A549 (cell line): ENCODE results near the gene OBSCN. TPM values are rescaled to one million over a fixed set of nuclear protein-coding genes. Genes with fewer than 3 reads are reported as not detected.

Experiments
- ATAC-seq, 2 experiments: fragments of 200-7000 bp in 1 of 2; fragments of >200 bp in 1 of 2; cut with Nextera tagmentation in 1 of 2; cut with Tn5 transposase in 1 of 2; 3 replicates each; pipeline versions ENCODE4 v1.8.0 to v1.9.1; 2018 to 2020; ENCODE audit warnings: mild to moderate bottlenecking in 1 of 2, moderate library complexity in 1 of 2
- CTCF ChIA-PET: fragments of 300-600 bp; sonication (Branson Sonifier 250); formaldehyde crosslinking; extraction: SDS; loops from one replicate; lab custom pipeline; 2021; ENCODE audit warnings: antibody characterized with exemption, inconsistent platforms; lab: Yijun Ruan, JAX
- POLR2A ChIA-PET: fragments of 350-600 bp; formaldehyde crosslinking; extraction: SDS; loops from one replicate; lab custom pipeline; 2021; ENCODE audit warnings: antibody characterized with exemption, inconsistent platforms; lab: Yijun Ruan, JAX
- DNase-seq, 2 experiments: peaks; one replicate each; pipeline versions ENCODE4 v3.0.0 to v3.0.0-alpha.2; 2011 to 2016; ENCODE audit warnings: low read depth in 1 of 2, low spot score in 1 of 2
- FAIRE-seq: peaks from 2 replicates; lab custom pipeline; 2011; peaks lifted over from hg19 to GRCh38; lab: Jason Lieb, UNC
- H3K27ac ChIP-seq, 2 experiments: fragments of >200 bp; sonication (Bioruptor Twin); formaldehyde crosslinking; 3 replicates each; pipeline ENCODE4 v1.5.1; 2016 to 2017
- H3K4me1 ChIP-seq: fragments of >200 bp; sonication (Bioruptor Twin); formaldehyde crosslinking; 3 replicates; pipeline ENCODE4 v1.6.1; 2016
- H3K4me2 ChIP-seq: fragments of >200 bp; sonication (Bioruptor Twin); formaldehyde crosslinking; 3 replicates; pipeline ENCODE4 v1.6.1; 2016
- H3K4me3 ChIP-seq: fragments of >200 bp; sonication (Bioruptor Twin); formaldehyde crosslinking; 3 replicates; pipeline ENCODE4 v1.5.1; 2016
- H3K9me3 ChIP-seq: fragments of >200 bp; sonication (Bioruptor Twin); formaldehyde crosslinking; 3 replicates; pipeline ENCODE4 v1.6.1; 2016
- BHLHE40 ChIP-seq: IDR thresholded peaks from 2 replicates; pipeline ENCODE4 v1.6.1; 2012; ENCODE audit warnings: low read depth, low read length, inconsistent platforms
- CEBPB ChIP-seq, 2 experiments: fragments of >200 bp in 1 of 2; sonication (Bioruptor Twin) in 1 of 2; formaldehyde crosslinking in 1 of 2; IDR thresholded peaks; 2 replicates each; pipeline ENCODE4 v1.6.1; 2012 to 2016
- EHMT2 ChIP-seq: fragments of 200-600 bp; sonication (generic); IDR thresholded peaks from 2 replicates; pipeline ENCODE4 v1.6.1; 2016; ENCODE audit warnings: antibody characterized with exemption, low read depth, mild to moderate bottlenecking, moderate library complexity
- ESRRA ChIP-seq: fragments of 150-350 bp; IDR thresholded peaks from 2 replicates; pipeline ENCODE4 v1.6.1; 2014; ENCODE audit warnings: mild to moderate bottlenecking, low read length, borderline replicate concordance
- HOXA7 ChIP-seq: fragments of 250-450 bp; sonication (Bioruptor Pico); IDR thresholded peaks from 2 replicates; pipeline ENCODE4 v1.5.0; 2020; ENCODE audit warnings: mild to moderate bottlenecking, moderate library complexity
- HOXB13 ChIP-seq: fragments of 250-450 bp; sonication (Bioruptor Pico); IDR thresholded peaks from 2 replicates; pipeline ENCODE4 v1.5.0; 2020; ENCODE audit warnings: low read depth, mild to moderate bottlenecking, moderate library complexity
- KDM5A ChIP-seq: fragments of 200-600 bp; sonication (generic); IDR thresholded peaks from 2 replicates; pipeline ENCODE4 v1.6.1; 2016; ENCODE audit warnings: antibody characterized with exemption, mild to moderate bottlenecking
- MAFK ChIP-seq: fragments of 450-650 bp; IDR thresholded peaks from 2 replicates; pipeline ENCODE4 v1.6.1; 2014; ENCODE audit not compliant: partially characterized antibody
- NR3C1 ChIP-seq: fragments of >200 bp; sonication (Bioruptor Twin); formaldehyde crosslinking; IDR thresholded peaks from 3 replicates; pipeline ENCODE4 v1.6.1; 2017
- PHF8 ChIP-seq: fragments of 200-600 bp; sonication (generic); IDR thresholded peaks from 2 replicates; pipeline ENCODE4 v1.6.1; 2016; ENCODE audit warnings: low read depth, mild to moderate bottlenecking, antibody characterized with exemption, moderate library complexity, borderline replicate concordance
- POLR2A ChIP-seq: IDR thresholded peaks from 2 replicates; pipeline ENCODE4 v1.6.1; 2012; ENCODE audit warnings: mild to moderate bottlenecking, low read length
- POLR2AphosphoS2 ChIP-seq: conservative IDR thresholded peaks from 2 replicates; pipeline ENCODE4 v1.6.1; 2012; ENCODE audit warnings: low read length, improper control_type of control experiment, inconsistent platforms
- RFX5 ChIP-seq: fragments of 450-650 bp; IDR thresholded peaks from 2 replicates; pipeline ENCODE4 v1.7.1; 2014; ENCODE audit warnings: antibody characterized with exemption, mild to moderate bottlenecking, moderate library complexity
- RNF2 ChIP-seq: fragments of 200-600 bp; sonication (generic); IDR thresholded peaks from 2 replicates; pipeline ENCODE4 v1.6.1; 2016; ENCODE audit warnings: low read depth, mild to moderate bottlenecking, antibody characterized with exemption, moderate library complexity, borderline replicate concordance
- TP53 ChIP-seq: fragments of 250-450 bp; sonication (Bioruptor Pico); IDR thresholded peaks from 2 replicates; pipeline ENCODE4 v1.5.0; 2021; ENCODE audit warnings: mild to moderate bottlenecking, moderate library complexity
- ZC3H11A ChIP-seq: fragments of 450-650 bp; IDR thresholded peaks from 2 replicates; pipeline ENCODE4 v1.6.1; 2014; ENCODE audit warnings: antibody characterized with exemption, mild to moderate bottlenecking
- WGBS: methylation state at CpG from one replicate; pipeline ENCODE4 v1.1.6; 2017; ENCODE audit errors: missing lambda C conversion rate; 5-methylcytosine and 5-hydroxymethylcytosine counted together
- polyA plus RNA-seq, 4 experiments: library from polyadenylated mRNA; depleted of rRNA in 3 of 4; stranded (reverse); fragments of >200 nt; fragmentation: RNase III in 1 of 4; extraction: RNeasy Plus Mini Kit Qiagen cat#74134 plus additional on column Dnase treatment in 1 of 4; gene quantifications; 2 replicates in 3 of 4; 3 replicates in 1 of 4; pipeline ENCODE4 v1.2.3, GENCODE V29; 2011 to 2017
- TF ChIP-seq, protein P1 (sequence below): fragments of 250-450 bp; sonication (Bioruptor Pico); IDR thresholded peaks from 2 replicates; pipeline ENCODE4 v1.5.0; 2020; ENCODE audit warnings: low read depth, mild to moderate bottlenecking, moderate library complexity
- TF ChIP-seq, protein P2 (sequence below): fragments of 250-450 bp; sonication (Bioruptor Pico); IDR thresholded peaks from 2 replicates; pipeline ENCODE4 v1.5.0; 2021; ENCODE audit warnings: mild to moderate bottlenecking, moderate library complexity, borderline replicate concordance
- TF ChIP-seq, protein P3 (sequence below): fragments of >200 bp; sonication (Bioruptor Twin); formaldehyde crosslinking; IDR thresholded peaks from 3 replicates; pipeline ENCODE4 v1.5.1; 2016

OBSCN gene
- polyA plus RNA-seq, 2 of the 4 experiments (the other 2 are of a cell fraction) = 3.1 to 6.8 TPM

DNA sequence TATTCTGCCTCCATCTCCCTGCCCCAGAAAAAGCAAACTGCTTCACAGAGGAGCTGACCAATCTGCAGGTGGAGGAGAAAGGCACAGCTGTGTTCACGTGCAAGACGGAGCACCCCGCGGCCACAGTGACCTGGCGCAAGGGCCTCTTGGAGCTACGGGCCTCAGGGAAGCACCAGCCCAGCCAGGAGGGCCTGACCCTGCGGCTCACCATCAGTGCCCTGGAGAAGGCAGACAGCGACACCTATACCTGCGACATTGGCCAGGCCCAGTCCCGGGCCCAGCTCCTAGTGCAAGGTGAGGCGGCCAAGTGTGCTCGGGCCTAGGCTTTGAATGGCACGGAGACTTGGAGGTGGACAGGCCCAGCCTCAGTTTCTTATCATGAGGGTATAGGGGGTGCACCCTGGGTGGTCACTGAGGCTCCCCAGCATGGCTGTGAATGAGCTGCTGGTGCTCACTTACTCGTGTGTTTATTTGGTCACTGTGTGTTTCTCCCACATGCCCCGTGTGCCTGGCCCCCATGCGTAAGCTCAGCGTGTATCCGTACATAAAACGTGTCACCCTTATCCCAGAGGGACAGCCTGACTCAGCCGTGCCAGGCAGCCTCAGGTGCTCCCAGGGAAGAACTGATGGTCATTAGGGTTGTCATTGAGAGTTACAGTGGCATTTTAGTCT, 75.8 kb downstream of the OBSCN start:
- ATAC-seq = no peak
- no peak overlapping the region for H3K4me2 ChIP-seq
- POLR2A ChIA-PET = no interaction called here
- DNase-seq = no peak
- TF ChIP-seq ZC3H11A = no peak
- TF ChIP-seq BHLHE40 = no peak
- TF ChIP-seq NR3C1 = no peak
- TF ChIP-seq, protein P1, sequence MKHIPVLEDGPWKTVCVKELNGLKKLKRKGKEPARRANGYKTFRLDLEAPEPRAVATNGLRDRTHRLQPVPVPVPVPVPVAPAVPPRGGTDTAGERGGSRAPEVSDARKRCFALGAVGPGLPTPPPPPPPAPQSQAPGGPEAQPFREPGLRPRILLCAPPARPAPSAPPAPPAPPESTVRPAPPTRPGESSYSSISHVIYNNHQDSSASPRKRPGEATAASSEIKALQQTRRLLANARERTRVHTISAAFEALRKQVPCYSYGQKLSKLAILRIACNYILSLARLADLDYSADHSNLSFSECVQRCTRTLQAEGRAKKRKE (CRISPR knock-in tag) = no peak
- TF ChIP-seq, protein P2, sequence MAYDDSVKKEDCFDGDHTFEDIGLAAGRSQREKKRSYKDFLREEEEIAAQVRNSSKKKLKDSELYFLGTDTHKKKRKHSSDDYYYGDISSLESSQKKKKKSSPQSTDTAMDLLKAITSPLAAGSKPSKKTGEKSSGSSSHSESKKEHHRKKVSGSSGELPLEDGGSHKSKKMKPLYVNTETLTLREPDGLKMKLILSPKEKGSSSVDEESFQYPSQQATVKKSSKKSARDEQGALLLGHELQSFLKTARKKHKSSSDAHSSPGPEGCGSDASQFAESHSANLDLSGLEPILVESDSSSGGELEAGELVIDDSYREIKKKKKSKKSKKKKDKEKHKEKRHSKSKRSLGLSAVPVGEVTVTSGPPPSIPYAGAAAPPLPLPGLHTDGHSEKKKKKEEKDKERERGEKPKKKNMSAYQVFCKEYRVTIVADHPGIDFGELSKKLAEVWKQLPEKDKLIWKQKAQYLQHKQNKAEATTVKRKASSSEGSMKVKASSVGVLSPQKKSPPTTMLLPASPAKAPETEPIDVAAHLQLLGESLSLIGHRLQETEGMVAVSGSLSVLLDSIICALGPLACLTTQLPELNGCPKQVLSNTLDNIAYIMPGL = no peak
- no peak for TF ChIP-seq HOXA7
- TF ChIP-seq ESRRA = no peak
- no peak for TF ChIP-seq MAFK
- TF ChIP-seq, all 56 proteins: peak for 0
- CTCF ChIA-PET = interaction anchor here (1.1 to 1.2 kb wide), 2 partner anchors 16 to 70 kb away, joined by 3 to 4 read pairs; no protein-coding TSS in a partner anchor
- Histone ChIP-seq H3K27ac (no peak overlapping the region), H3K4me3 (no peak overlapping the region), H3K4me1 (no peaks in the 10 kb centered on the region), H3K9me3 (no peaks in the 10 kb centered on the region)
- no peak for FAIRE-seq
- 84% methylated on average over 11 of the region's 20 CpGs for WGBS

DNA sequence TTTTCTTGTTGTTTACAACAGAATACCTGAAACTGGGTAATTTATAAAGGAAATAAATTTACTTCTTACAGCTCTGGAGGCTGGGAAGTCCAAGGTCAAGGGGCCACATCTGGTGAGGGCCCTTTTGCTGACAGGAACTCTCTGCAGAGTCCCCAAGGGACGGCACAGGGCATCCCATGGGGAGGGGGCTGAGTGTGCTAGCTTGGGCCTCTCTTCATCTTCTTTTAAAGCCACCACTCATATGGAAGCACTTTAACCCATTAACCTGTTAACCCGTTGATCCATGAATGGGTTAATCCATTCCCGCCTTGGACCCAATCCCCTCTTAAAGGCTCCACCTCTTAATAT, 76.3 kb downstream of the OBSCN start:
- no peaks in the 10 kb centered on the region for H3K4me1 ChIP-seq
- H3K4me3 ChIP-seq = no peak overlapping the region
- no peaks in the 10 kb centered on the region for H3K9me3 ChIP-seq
- no peak overlapping the region for H3K4me2 ChIP-seq
- DNase-seq (no peak), FAIRE-seq (no peak), ATAC-seq (no peak)
- ChIA-PET CTCF (interaction anchor here (1.2 kb wide), 1 partner anchor 16 kb away, joined by 4 read pairs; no protein-coding TSS in a partner anchor), POLR2A (no interaction called here)
- TF ChIP-seq, protein P3, sequence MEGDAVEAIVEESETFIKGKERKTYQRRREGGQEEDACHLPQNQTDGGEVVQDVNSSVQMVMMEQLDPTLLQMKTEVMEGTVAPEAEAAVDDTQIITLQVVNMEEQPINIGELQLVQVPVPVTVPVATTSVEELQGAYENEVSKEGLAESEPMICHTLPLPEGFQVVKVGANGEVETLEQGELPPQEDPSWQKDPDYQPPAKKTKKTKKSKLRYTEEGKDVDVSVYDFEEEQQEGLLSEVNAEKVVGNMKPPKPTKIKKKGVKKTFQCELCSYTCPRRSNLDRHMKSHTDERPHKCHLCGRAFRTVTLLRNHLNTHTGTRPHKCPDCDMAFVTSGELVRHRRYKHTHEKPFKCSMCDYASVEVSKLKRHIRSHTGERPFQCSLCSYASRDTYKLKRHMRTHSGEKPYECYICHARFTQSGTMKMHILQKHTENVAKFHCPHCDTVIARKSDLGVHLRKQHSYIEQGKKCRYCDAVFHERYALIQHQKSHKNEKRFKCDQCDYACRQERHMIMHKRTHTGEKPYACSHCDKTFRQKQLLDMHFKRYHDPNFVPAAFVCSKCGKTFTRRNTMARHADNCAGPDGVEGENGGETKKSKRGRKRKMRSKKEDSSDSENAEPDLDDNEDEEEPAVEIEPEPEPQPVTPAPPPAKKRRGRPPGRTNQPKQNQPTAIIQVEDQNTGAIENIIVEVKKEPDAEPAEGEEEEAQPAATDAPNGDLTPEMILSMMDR = no peak
- no peak for TF ChIP-seq PHF8
- TF ChIP-seq RFX5 = no peak
- no peak for TF ChIP-seq RNF2
- no peak for TF ChIP-seq TP53 (CRISPR knock-in tag)
- no peak for TF ChIP-seq POLR2AphosphoS2
- TF ChIP-seq ESRRA = no peak
- TF ChIP-seq EHMT2 = no peak
- TF ChIP-seq POLR2A = no peak
- TF ChIP-seq HOXB13 (CRISPR knock-in tag) = no peak
- no peak for TF ChIP-seq KDM5A
- no peak for TF ChIP-seq CEBPB (IDR thresholded peaks at IDR 0.05)
- TF ChIP-seq, protein P1 (CRISPR knock-in tag) = no peak
- no peak overlapping the region for H3K27ac ChIP-seq
- WGBS = 80% methylated on average over 3 of the region's 3 CpGs
